H1 (cell line): ENCODE measurements around the gene SMOC2. TPM values are rescaled to one million over a fixed set of nuclear protein-coding genes. Genes with fewer than 3 reads are reported as not detected.
A peak's percentile ranks its signal among the peaks of the same experiment; 100 is the strongest.

Experiments
- CTCF ChIA-PET: fragments of 300-600 bp; sonication (Branson Sonifier 250); formaldehyde crosslinking; loops from one replicate; lab custom pipeline; 2021; ENCODE audit not compliant: partially characterized antibody; lab: Charles Lee
- POLR2A ChIA-PET: fragments of 300-600 bp; sonication (Branson Sonifier 250); formaldehyde crosslinking; loops from one replicate; lab custom pipeline; 2021; ENCODE audit warnings: inconsistent platforms; ENCODE audit not compliant: partially characterized antibody; lab: Charles Lee
- DNase-seq, 2 experiments: peaks; one replicate each; pipeline versions ENCODE4 v3.0.0 to v3.0.0-alpha.2; 2010 to 2022; ENCODE audit warnings: low spot score in 2 of 2, low read depth in 1 of 2, mixed read lengths in 1 of 2
- FAIRE-seq: peaks from 2 replicates; lab custom pipeline; 2011; peaks lifted over from hg19 to GRCh38; lab: Jason Lieb, UNC
- H2AFZ ChIP-seq: 2 replicates; pipeline ENCODE4 v1.8.1; 2012; ENCODE audit warnings: low read length, inconsistent platforms
- H2AK5ac ChIP-seq: 2 replicates; pipeline ENCODE4 v1.6.1; 2013; ENCODE audit warnings: low read depth, low read length
- H2BK120ac ChIP-seq: replicated peaks from 2 replicates; pipeline ENCODE3; 2013; ENCODE audit warnings: low read depth, low read length, inconsistent platforms
- H2BK12ac ChIP-seq: 2 replicates; pipeline ENCODE4 v1.6.1; 2013; ENCODE audit warnings: low read depth, low read length
- H2BK15ac ChIP-seq: 2 replicates; pipeline ENCODE4 v1.6.1; 2013; ENCODE audit warnings: low read length
- H2BK20ac ChIP-seq: 2 replicates; pipeline ENCODE4 v1.6.1; 2013; ENCODE audit warnings: low read length
- H2BK5ac ChIP-seq: 2 replicates; pipeline ENCODE4 v1.6.1; 2013; ENCODE audit warnings: low read depth, low read length
- H3K14ac ChIP-seq: 2 replicates; pipeline ENCODE4 v1.6.1; 2013; ENCODE audit warnings: inconsistent platforms; ENCODE audit not compliant: insufficient read length
- H3K18ac ChIP-seq: 2 replicates; pipeline ENCODE4 v1.6.1; 2013; ENCODE audit warnings: low read length; ENCODE audit errors: extremely low read depth
- H3K23ac ChIP-seq: 2 replicates; pipeline ENCODE4 v1.6.1; 2013; ENCODE audit warnings: inconsistent platforms; ENCODE audit not compliant: insufficient read length
- H3K23me2 ChIP-seq: 2 replicates; pipeline ENCODE4 v1.6.1; 2013; ENCODE audit warnings: low read depth, low read length
- H3K27ac ChIP-seq: 2 replicates; pipeline ENCODE4 v1.6.1; 2011; ENCODE audit warnings: low read depth, low read length, inconsistent platforms
- H3K27me3 ChIP-seq, 4 experiments: replicated peaks in 1 of 4; 1 replicate in 1 of 4; 2 replicates in 3 of 4; pipeline versions ENCODE4 v1.6.1 to v1.8.1; 2011 to 2013; ENCODE audit warnings: low read length in 3 of 4, mild to moderate bottlenecking in 3 of 4, inconsistent platforms in 2 of 4, mixed read lengths in 2 of 4, moderate library complexity in 1 of 4; ENCODE audit not compliant: control insufficient read depth in 3 of 4, insufficient read depth in 3 of 4; ENCODE audit errors: extremely low read depth in 1 of 4
- H3K36me3 ChIP-seq, 4 experiments: 2 replicates each; pipeline versions ENCODE4 v1.6.1 to v1.8.1; 2011 to 2013; ENCODE audit warnings: mild to moderate bottlenecking in 4 of 4, low read length in 3 of 4, moderate library complexity in 2 of 4, control low read depth in 1 of 4, inconsistent platforms in 1 of 4; ENCODE audit not compliant: insufficient read depth in 4 of 4, control insufficient read depth in 2 of 4
- H3K4ac ChIP-seq: replicated peaks from 2 replicates; pipeline ENCODE3; 2013; ENCODE audit warnings: low read length, low read depth, mixed read lengths, inconsistent platforms; ENCODE audit not compliant: insufficient read length
- H3K4me1 ChIP-seq, 4 experiments: replicated peaks in 1 of 4; 1 replicate in 1 of 4; 2 replicates in 3 of 4; pipeline versions ENCODE4 v1.6.1 to v1.8.1; 2011 to 2013; ENCODE audit warnings: low read length in 3 of 4, inconsistent platforms in 2 of 4, mixed read lengths in 1 of 4; ENCODE audit not compliant: insufficient read depth in 4 of 4, control insufficient read depth in 3 of 4
- H3K4me2 ChIP-seq, 2 experiments: 2 replicates each; pipeline versions ENCODE4 v1.6.1 to v1.8.1; 2011 to 2013; ENCODE audit warnings: low read depth in 2 of 2, low read length in 2 of 2, control low read depth in 1 of 2, inconsistent platforms in 1 of 2, mild to moderate bottlenecking in 1 of 2; ENCODE audit not compliant: insufficient read depth in 1 of 2
- H3K4me3 ChIP-seq, 4 experiments: fragments of 200-600, 300-600 bp in 1 of 4; sonication (generic), shearing (Covaris generic), sonication (Bioruptor Twin) in 1 of 4; 2 replicates each; pipeline versions ENCODE4 v1.5.1 to v1.8.1; 2011 to 2016; ENCODE audit warnings: low read length in 4 of 4, low read depth in 3 of 4, control low read depth in 2 of 4, inconsistent platforms in 2 of 4, mild to moderate bottlenecking in 2 of 4, mixed read lengths in 1 of 4, moderate library complexity in 1 of 4; ENCODE audit not compliant: insufficient read depth in 2 of 4; ENCODE audit errors: extremely low read depth in 1 of 4
- H3K56ac ChIP-seq: replicated peaks from 2 replicates; pipeline ENCODE3; 2013; ENCODE audit warnings: low read depth, mild to moderate bottlenecking, mixed read lengths, low read length, inconsistent platforms; ENCODE audit not compliant: insufficient read length
- H3K79me1 ChIP-seq: 2 replicates; pipeline ENCODE4 v1.6.1; 2013; ENCODE audit warnings: low read depth, low read length, control low read depth
- H3K79me2 ChIP-seq, 2 experiments: 2 replicates each; pipeline versions ENCODE4 v1.6.1 to v1.8.1; 2012 to 2013; ENCODE audit warnings: low read length in 2 of 2, mild to moderate bottlenecking in 2 of 2, inconsistent platforms in 1 of 2; ENCODE audit not compliant: insufficient read depth in 2 of 2, control insufficient read depth in 1 of 2
- H3K9ac ChIP-seq, 4 experiments: replicated peaks in 1 of 4; 1 replicate in 1 of 4; 2 replicates in 3 of 4; pipeline versions ENCODE4 v1.6.1 to v1.8.1; 2011 to 2013; ENCODE audit warnings: low read depth in 3 of 4, low read length in 3 of 4, control low read depth in 2 of 4, mild to moderate bottlenecking in 2 of 4, moderate library complexity in 2 of 4, inconsistent platforms in 1 of 4; ENCODE audit errors: extremely low read depth in 1 of 4
- H3K9me3 ChIP-seq, 2 experiments: 2 replicates each; pipeline versions ENCODE4 v1.6.1 to v1.8.1; 2012 to 2013; ENCODE audit warnings: mild to moderate bottlenecking in 2 of 2, moderate library complexity in 2 of 2, control low read depth in 1 of 2, inconsistent platforms in 1 of 2, low read depth in 1 of 2, low read length in 1 of 2, mixed read lengths in 1 of 2; ENCODE audit not compliant: insufficient read depth in 2 of 2
- H4K20me1 ChIP-seq, 2 experiments: replicated peaks in 1 of 2; 2 replicates each; pipeline versions ENCODE3 to v1.8.1; 2011 to 2013; ENCODE audit warnings: inconsistent platforms in 2 of 2, low read length in 2 of 2, mild to moderate bottlenecking in 1 of 2; ENCODE audit not compliant: insufficient read depth in 2 of 2, control insufficient read depth in 1 of 2
- H4K5ac ChIP-seq: 2 replicates; pipeline ENCODE4 v1.6.1; 2013; ENCODE audit warnings: low read length, low read depth, mixed read lengths, inconsistent platforms; ENCODE audit not compliant: insufficient read length
- H4K8ac ChIP-seq: 2 replicates; pipeline ENCODE4 v1.8.0; 2013; ENCODE audit warnings: mild to moderate bottlenecking, moderate library complexity, low read length, inconsistent platforms; ENCODE audit not compliant: insufficient read depth; ENCODE audit errors: extremely low read depth
- H4K91ac ChIP-seq: replicated peaks from 2 replicates; pipeline ENCODE3; 2013; ENCODE audit warnings: low read length, mixed read lengths, inconsistent platforms; ENCODE audit not compliant: insufficient read length
- BRCA1 ChIP-seq: IDR thresholded peaks from 2 replicates; pipeline ENCODE4 v1.6.1; 2012; ENCODE audit warnings: low read depth, low read length, improper control_type of control experiment
- WGBS, 2 experiments: shearing (Covaris generic) in 1 of 2; methylation state at CpG; one replicate each; pipeline versions ENCODE4 v1.1.6 to v1.1.7; 2013 to 2015; ENCODE audit warnings: low lambda C conversion rate in 2 of 2, mixed read lengths in 2 of 2, inconsistent platforms in 1 of 2, low coverage in 1 of 2, missing lambda C conversion rate in 1 of 2; ENCODE audit not compliant: insufficient replicate concordance in 2 of 2, insufficient coverage in 1 of 2, insufficient read length in 1 of 2; ENCODE audit errors: extremely low coverage in 1 of 2, missing lambda C conversion rate in 1 of 2; 5-methylcytosine and 5-hydroxymethylcytosine counted together
- polyA plus RNA-seq, 7 experiments: library from polyadenylated mRNA; depleted of rRNA in 3 of 7; stranded (reverse) in 5 of 7; unstranded in 2 of 7; fragments of >200 nt in 5 of 7; fragments of 200-250 nt in 2 of 7; gene quantifications; 1 replicate in 5 of 7; 2 replicates in 1 of 7; 4 replicates in 1 of 7; pipeline versions ENCODE4 v1.2.1 to v1.2.3, GENCODE V29; 2011 to 2013; ENCODE audit warnings: missing spikeins in 2 of 7, mixed read lengths in 2 of 7
- total RNA-seq: library from RNA; stranded (reverse); fragmentation: NEBNext Ultra II Directional; extraction: Animal tissue kit (Norgen Biotek cat#: 25700); gene quantifications from 2 replicates; pipeline ENCODE4 v1.2.1, GENCODE V29; 2021

The SMOC2 gene
- total and polyA plus RNA-seq, 2 of the 8 experiments (the other 6 are each of a cell fraction or from before 2014, with no cell fraction given): 7.7 to 8.5 TPM

DNA sequence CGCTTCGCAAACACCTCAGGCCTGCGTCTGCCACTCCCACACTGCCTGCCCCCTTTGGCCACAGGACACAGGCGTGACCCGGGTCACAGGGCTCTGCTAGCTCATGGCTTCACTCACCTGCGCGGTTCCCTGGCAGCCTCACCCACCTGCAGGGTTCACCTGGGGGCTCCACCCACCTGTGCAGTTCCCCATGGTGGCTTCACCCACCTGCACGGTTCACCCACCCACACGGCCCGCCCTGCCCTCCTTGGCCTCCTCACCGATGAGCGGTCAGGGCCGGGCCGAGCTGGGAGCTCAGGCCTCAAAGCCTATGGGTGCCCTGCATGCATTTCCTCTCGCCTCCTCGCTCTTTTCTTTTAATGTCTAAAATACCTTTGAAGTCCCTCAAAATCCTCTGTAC is 54.7 kb downstream of the SMOC2 start:
- Histone ChIP-seq H3K23me2 (no peaks in the 10 kb centered on the region), H2BK5ac (no peak overlapping the region), H2BK12ac (0 out of 2 replicates have a peak overlapping the region, but pooled peaks have one; percentile 27), H4K91ac (no peak overlapping the region), H4K5ac (no peak overlapping the region), H3K36me3 (no peaks in the 10 kb centered on the region), H3K14ac (no peak overlapping the region), H4K8ac (no peak overlapping the region; the same call in 1 of the 2 replicates), H3K9me3 (no peaks in the 10 kb centered on the region), H2AFZ (no peak overlapping the region), H3K27ac (no peak overlapping the region), H3K4me2 (no peak overlapping the region), H3K18ac (no peak overlapping the region), H3K4me1 (peaks cover 3 to 13% (median 4%) of the 10 kb centered on the region in 4 experiments; a peak in 6 of 7 replicates), H3K56ac (no peak overlapping the region), H3K9ac (no peak overlapping the region), H3K79me2 (no peaks in the 10 kb centered on the region), H2BK120ac (no peak overlapping the region), H3K4me3 (no peak overlapping the region), H2BK20ac (no peak overlapping the region), H2AK5ac (no peak overlapping the region), H3K27me3 (no peaks in the 10 kb centered on the region), H3K4ac (no peak overlapping the region), H3K79me1 (no peaks in the 10 kb centered on the region), H2BK15ac (no peak overlapping the region), H4K20me1 (no peaks in the 10 kb centered on the region), H3K23ac (no peak overlapping the region)
- ChIA-PET CTCF (interaction anchor here (1.2 to 1.4 kb wide), 3 partner anchors 14 to 141 kb away, joined by 3 read pairs; no protein-coding TSS in a partner anchor), POLR2A (no interaction called here)
- DNase-seq (no peak), FAIRE-seq (no peak)
- 86% methylated on average over 12 of the region's 16 CpGs; no CpG with 5 or more reads in 1 of the 2 experiments for WGBS, 2 experiments
- TF ChIP-seq BRCA1: no peak
